ENCODE measurements around the gene NAAA. TPM values are rescaled to one million over a fixed set of nuclear protein-coding genes. Genes with fewer than 3 reads are reported as not detected.
"Not testable (repeated sequence)": the region's sequence is repeated elsewhere in the genome, so short reads cannot be mapped to it uniquely, and the experiment has no call there.

The NAAA gene
- polyA plus RNA-seq, 3 donors: 170 to 308 (median 231) TPM

- Mint-ChIP-seq H3K36me3 (peaks cover 58% of the 10 kb centered on the region in 2 donors), H3K27me3 (ENCODE audit: low read depth in 3 of 3) (peaks cover 0 to 1% (median 0%) of the 10 kb centered on the region in 3 donors), H3K9me3 (peaks cover 0 to 10% (median 6%) of the 10 kb centered on the region in 7 donors), H3K27ac (peak overlapping the region in 1 of 7 donors; percentile 9), H3K4me1 (peaks cover 23% of the 10 kb centered on the region), H3K4me3 (no peak overlapping the region)
- intact Hi-C loops (cut with micrococcal nuclease): no loop called here
- H2AFZ ChIP-seq (ENCODE audit: insufficient read depth, low read depth, low read length, poor library complexity, severe bottlenecking): no peak overlapping the region
- H3K4me3 ChIP-seq (replicated peaks in 1 of 3; ENCODE audit: low read depth in 2 of 3, low read length in 3 of 3): no peak overlapping the region
- 94% methylated on average over 3 of the region's 6 CpGs for WGBS (ENCODE audit: insufficient coverage)
- peaks cover 18 to 23% of the 10 kb centered on the region in 2 donors for H3K4me1 ChIP-seq (ENCODE audit: control insufficient read depth in 1 of 2, insufficient read depth in 2 of 2, low read length in 2 of 2)
- DNase-seq: no peak
- no peaks in the 10 kb centered on the region for H4K20me1 ChIP-seq (ENCODE audit: insufficient read depth, low read length)
- no peak overlapping the region for H3K4me2 ChIP-seq (replicated peaks; ENCODE audit: extremely low read depth, low read length, poor library complexity, severe bottlenecking)
- no peak for TF ChIP-seq CTCF (IDR thresholded peaks at IDR 0.05)
- H3K9me3 ChIP-seq (replicated peaks in 1 of 2; ENCODE audit: control insufficient read depth in 1 of 2, insufficient read depth in 1 of 2, low read length in 2 of 2): no peaks in the 10 kb centered on the region
- no peak overlapping the region for H3K9ac ChIP-seq (ENCODE audit: insufficient read depth, low read length, poor library complexity, severe bottlenecking)
- H3K36me3 ChIP-seq (replicated peaks in 1 of 2; ENCODE audit: control insufficient read depth in 1 of 2, insufficient read depth in 2 of 2, low read length in 2 of 2): peaks cover 36 to 73% of the 10 kb centered on the region in 2 donors
- H3K27ac ChIP-seq (ENCODE audit: low read depth in 1 of 2, low read length in 2 of 2): no peak overlapping the region
- H3K27me3 ChIP-seq (ENCODE audit: control insufficient read depth in 2 of 2, insufficient read depth in 2 of 2, low read length in 2 of 2): no peaks in the 10 kb centered on the region
- H3K79me2 ChIP-seq (ENCODE audit: insufficient read depth, low read length): no peaks in the 10 kb centered on the region
Measured at GRCh38 chr4:75912968-75913367, 27.8 kb downstream of the NAAA start.

GRCh38 chr4:75910831-75911230, 30.0 kb downstream of the NAAA start:
- H3K9me3 ChIP-seq (replicated peaks in 1 of 2; ENCODE audit: control insufficient read depth in 1 of 2, insufficient read depth in 1 of 2, low read length in 2 of 2); H3K27me3 ChIP-seq (ENCODE audit: control insufficient read depth in 2 of 2, insufficient read depth in 2 of 2, low read length in 2 of 2); intact Hi-C loops (cut with micrococcal nuclease); DNase-seq; H3K27me3 Mint-ChIP-seq (ENCODE audit: low read depth in 3 of 3); H3K4me2 ChIP-seq (replicated peaks; ENCODE audit: extremely low read depth, low read length, poor library complexity, severe bottlenecking); H3K79me2 ChIP-seq (ENCODE audit: insufficient read depth, low read length); H4K20me1 ChIP-seq (ENCODE audit: insufficient read depth, low read length); H2AFZ ChIP-seq (ENCODE audit: insufficient read depth, low read depth, low read length, poor library complexity, severe bottlenecking); H3K4me3 ChIP-seq (replicated peaks in 1 of 3; ENCODE audit: low read depth in 2 of 3, low read length in 3 of 3); H3K27ac ChIP-seq (ENCODE audit: low read depth in 1 of 2, low read length in 2 of 2); H3K9ac ChIP-seq (ENCODE audit: insufficient read depth, low read length, poor library complexity, severe bottlenecking); H3K4me3 Mint-ChIP-seq; H3K9me3 Mint-ChIP-seq: not testable (repeated sequence)
- Histone ChIP-seq H3K36me3 (replicated peaks in 1 of 2; ENCODE audit: control insufficient read depth in 1 of 2, insufficient read depth in 2 of 2, low read length in 2 of 2) (peaks cover 18 to 53% of the 10 kb centered on the region in 2 donors), H3K4me1 (ENCODE audit: control insufficient read depth in 1 of 2, insufficient read depth in 2 of 2, low read length in 2 of 2) (peaks cover 40 to 45% of the 10 kb centered on the region in 2 donors)
- H3K27ac Mint-ChIP-seq: peak overlapping the region in 2 of 7 donors; percentile 1
- H3K4me1 Mint-ChIP-seq: peaks cover 39% of the 10 kb centered on the region
- WGBS (ENCODE audit: insufficient coverage): 100% methylated on average over 6 of the region's 6 CpGs
- peaks cover 40 to 41% of the 10 kb centered on the region in 2 donors for H3K36me3 Mint-ChIP-seq
